SK-N-SH (cell line): ENCODE data around the gene USP2. TPM values are rescaled to one million over a fixed set of nuclear protein-coding genes. Genes with fewer than 3 reads are reported as not detected.
A peak's percentile ranks its signal among the peaks of the same experiment; 100 is the strongest.

Source experiments
- CTCF ChIA-PET: fragments of 300-600, 350-600 bp; formaldehyde crosslinking; extraction: SDS; loops from one replicate; lab custom pipeline; 2021; lab: Yijun Ruan, JAX
- POLR2A ChIA-PET: fragments of 350-600 bp; sonication (Branson Sonifier 250); formaldehyde crosslinking; extraction: SDS; loops from one replicate; lab custom pipeline; 2020; ENCODE audit warnings: antibody characterized with exemption, inconsistent platforms; lab: Yijun Ruan, JAX
- DNase-seq: peaks from one replicate; pipeline ENCODE4 v3.0.0; 2012
- H2AFZ ChIP-seq: fragments of 200-600 bp; sonication (generic); 2 replicates; pipeline ENCODE4 v1.8.1; 2016; ENCODE audit warnings: antibody characterized with exemption, mild to moderate bottlenecking, low read depth
- H3F3A ChIP-seq: fragments of 200-600 bp; sonication (generic); replicated peaks from 2 replicates; pipeline ENCODE3; 2016; ENCODE audit warnings: antibody characterized with exemption, mild to moderate bottlenecking; ENCODE audit not compliant: insufficient read depth
- H3K27ac ChIP-seq, 2 experiments: fragments of 200-500 bp in 1 of 2; fragments of 200-600 bp in 1 of 2; sonication (Bioruptor generic) in 1 of 2; sonication (generic), shearing (Covaris generic) in 1 of 2; 2 replicates each; pipeline versions ENCODE4 v1.5.1 to v1.6.1; 2014 to 2016; ENCODE audit warnings: low read depth in 2 of 2, inconsistent platforms in 1 of 2, low read length in 1 of 2, mild to moderate bottlenecking in 1 of 2, mixed read lengths in 1 of 2
- H3K27me3 ChIP-seq: fragments of 200-600 bp; sonication (generic), shearing (Covaris generic); 2 replicates; pipeline ENCODE4 v1.6.1; 2016; ENCODE audit warnings: mixed run types; ENCODE audit not compliant: insufficient read depth
- H3K36me3 ChIP-seq, 2 experiments: fragments of 200-500 bp in 1 of 2; fragments of 200-600 bp in 1 of 2; sonication (Bioruptor generic) in 1 of 2; sonication (generic) in 1 of 2; replicated peaks in 1 of 2; 2 replicates each; pipeline versions ENCODE3 to v1.5.1; 2014 to 2016; ENCODE audit warnings: low read length in 1 of 2, mild to moderate bottlenecking in 1 of 2; ENCODE audit not compliant: insufficient read depth in 2 of 2, control insufficient read depth in 1 of 2
- H3K4me1 ChIP-seq, 2 experiments: fragments of 200-500 bp in 1 of 2; fragments of 200-600 bp in 1 of 2; sonication (Bioruptor generic) in 1 of 2; sonication (generic), shearing (Covaris generic) in 1 of 2; 2 replicates each; pipeline versions ENCODE4 v1.5.1 to v1.6.1; 2014 to 2016; ENCODE audit warnings: low read depth in 1 of 2, low read length in 1 of 2, mixed run types in 1 of 2; ENCODE audit not compliant: insufficient read depth in 2 of 2, control insufficient read depth in 1 of 2
- H3K4me2 ChIP-seq: fragments of 200-600 bp; sonication (generic), shearing (Covaris generic); 2 replicates; pipeline ENCODE4 v1.6.1; 2017; ENCODE audit warnings: mixed run types
- H3K4me3 ChIP-seq, 2 experiments: fragments of 200-500 bp in 1 of 2; fragments of 200-600 bp in 1 of 2; sonication (Bioruptor generic) in 1 of 2; sonication (generic), shearing (Covaris generic) in 1 of 2; 2 replicates each; pipeline versions ENCODE4 v1.5.1 to v1.8.1; 2014 to 2016; ENCODE audit warnings: low read depth in 2 of 2, inconsistent platforms in 1 of 2, low read length in 1 of 2, mild to moderate bottlenecking in 1 of 2, mixed read lengths in 1 of 2, moderate library complexity in 1 of 2
- H3K79me2 ChIP-seq: fragments of 200-600 bp; sonication (generic); 2 replicates; pipeline ENCODE4 v1.8.1; 2017; ENCODE audit warnings: mild to moderate bottlenecking; ENCODE audit not compliant: insufficient read depth
- H3K9ac ChIP-seq: fragments of 200-600 bp; sonication (generic); 2 replicates; pipeline ENCODE4 v1.6.1; 2017; ENCODE audit warnings: mixed run types
- H3K9me2 ChIP-seq: fragments of 200-600 bp; sonication (generic); 2 replicates; pipeline ENCODE4 v1.6.1; 2017; ENCODE audit warnings: mixed run types
- H3K9me3 ChIP-seq: fragments of 200-600 bp; sonication (generic); 2 replicates; pipeline ENCODE4 v1.6.1; 2017; ENCODE audit warnings: mixed run types, mild to moderate bottlenecking, moderate library complexity
- H4K20me1 ChIP-seq: fragments of 200-600 bp; sonication (generic); 2 replicates; pipeline ENCODE4 v1.6.1; 2017; ENCODE audit warnings: mild to moderate bottlenecking, mixed run types; ENCODE audit not compliant: insufficient read depth
- CHD2 ChIP-seq: fragments of 150-350 bp; IDR thresholded peaks from 2 replicates; pipeline ENCODE4 v1.6.1; 2018; ENCODE audit warnings: low read length; ENCODE audit not compliant: partially characterized antibody
- CTCF ChIP-seq: fragments of 200-600 bp; sonication (generic); IDR thresholded peaks from 2 replicates; pipeline ENCODE4 v1.6.1; 2017; ENCODE audit warnings: antibody characterized with exemption, mild to moderate bottlenecking, moderate library complexity
- EZH2phosphoT487 ChIP-seq: fragments of 200-600 bp; sonication (generic); IDR thresholded peaks from 2 replicates; pipeline ENCODE4 v1.6.1; 2017; ENCODE audit warnings: low read depth, mixed run types, mild to moderate bottlenecking, antibody characterized with exemption, moderate library complexity, borderline replicate concordance
- FOSL2 ChIP-seq: IDR thresholded peaks from 2 replicates; pipeline ENCODE4 v1.4.0; 2012; ENCODE audit warnings: low read depth, mild to moderate bottlenecking, moderate library complexity, borderline replicate concordance
- FOXJ3 ChIP-seq: sonication (generic); formaldehyde crosslinking; IDR thresholded peaks from 2 replicates; pipeline ENCODE4 v1.5.1; 2020; ENCODE audit warnings: mild to moderate bottlenecking, missing genetic modification reagents
- FOXM1 ChIP-seq: IDR thresholded peaks from 2 replicates; pipeline ENCODE4 v1.4.0; 2012; ENCODE audit warnings: low read depth, mild to moderate bottlenecking
- IRF3 ChIP-seq: fragments of 150-350 bp; IDR thresholded peaks from 2 replicates; pipeline ENCODE4 v1.6.1; 2016; ENCODE audit warnings: mild to moderate bottlenecking, low read depth, low read length
- MAX ChIP-seq: IDR thresholded peaks from 2 replicates; pipeline ENCODE4 v1.4.0; 2012; ENCODE audit warnings: low read depth
- MEF2A ChIP-seq: IDR thresholded peaks from 2 replicates; pipeline ENCODE4 v1.4.0; 2012; ENCODE audit warnings: low read depth, borderline replicate concordance
- NRF1 ChIP-seq: IDR thresholded peaks from 2 replicates; pipeline ENCODE4 v1.6.1; 2012; ENCODE audit warnings: low read depth, mild to moderate bottlenecking, low read length
- PBX3 ChIP-seq: IDR thresholded peaks from 2 replicates; pipeline ENCODE4; 2012
- POLR2AphosphoS5 ChIP-seq: IDR thresholded peaks from 2 replicates; pipeline ENCODE4 v1.6.1; 2012; ENCODE audit warnings: low read depth, low read length
- RCOR1 ChIP-seq: fragments of 150-350 bp; IDR thresholded peaks from 2 replicates; pipeline ENCODE4 v1.6.1; 2017; ENCODE audit warnings: antibody characterized with exemption, low read length
- RXRA ChIP-seq: IDR thresholded peaks from 2 replicates; pipeline ENCODE4 v1.4.0; 2012; ENCODE audit warnings: low read depth, mild to moderate bottlenecking, borderline replicate concordance
- SIN3A ChIP-seq: IDR thresholded peaks from 2 replicates; pipeline ENCODE4 v1.6.1; 2012; ENCODE audit warnings: low read depth, mild to moderate bottlenecking, low read length, moderate library complexity, borderline replicate concordance
- SMC3 ChIP-seq: IDR thresholded peaks from 2 replicates; pipeline ENCODE4 v1.6.1; 2012; ENCODE audit warnings: low read depth, low read length, improper control_type of control experiment
- TCF12 ChIP-seq: IDR thresholded peaks from 2 replicates; pipeline ENCODE4 v1.4.0; 2012
- TEAD4 ChIP-seq: IDR thresholded peaks from 2 replicates; pipeline ENCODE4 v1.4.0; 2012; ENCODE audit warnings: mild to moderate bottlenecking, borderline replicate concordance; ENCODE audit not compliant: insufficient read depth
- USF1 ChIP-seq: IDR thresholded peaks from 2 replicates; pipeline ENCODE4 v1.4.0; 2012; ENCODE audit warnings: low read depth, borderline replicate concordance
- USF2 ChIP-seq: fragments of 150-350 bp; IDR thresholded peaks from 2 replicates; pipeline ENCODE4 v1.6.1; 2017; ENCODE audit warnings: antibody characterized with exemption, low read length, low read depth, borderline replicate concordance
- WGBS: methylation state at CpG from one replicate; pipeline ENCODE4 v1.1.6; 2017; ENCODE audit warnings: low lambda C conversion rate; 5-methylcytosine and 5-hydroxymethylcytosine counted together
- polyA plus RNA-seq, 3 experiments: library from polyadenylated mRNA; depleted of rRNA; stranded (reverse); fragments of >200 nt; gene quantifications; 2 replicates each; pipeline ENCODE4 v1.2.3, GENCODE V29; 2012

USP2 gene
- polyA plus RNA-seq, 1 of the 3 experiments (the other 2 are of a cell fraction), result 0.97 TPM

GRCh38 chr11:119427279-119427678 is 45.8 kb upstream of the USP2 start:
- Histone ChIP-seq H3K36me3 (no peaks in the 10 kb centered on the region), H3K4me1 (peaks cover 10 to 35% of the 10 kb centered on the region in 2 experiments), H3F3A (peaks cover 6% of the 10 kb centered on the region), H2AFZ (no peak overlapping the region), H3K4me3 (no peak overlapping the region), H3K27ac (no peak overlapping the region), H3K27me3 (no peaks in the 10 kb centered on the region), H3K9ac (no peak overlapping the region), H3K79me2 (peaks cover 12% of the 10 kb centered on the region), H3K9me3 (no peaks in the 10 kb centered on the region), H3K4me2 (no peak overlapping the region), H3K9me2 (no peaks in the 10 kb centered on the region), H4K20me1 (peaks cover under 1% of the 10 kb centered on the region; the same call in 1 of the 2 replicates)
- DNase-seq, result no peak
- CTCF ChIA-PET, result interaction anchor here (1.0 to 1.7 kb wide), 3 partner anchors 47 to 89 kb away, joined by 4 to 5 read pairs (median 4); no protein-coding TSS in a partner anchor
- 80% methylated on average over 5 of the region's 5 CpGs for WGBS
- TF ChIP-seq SMC3 (no peak), FOXJ3 (no peak), PBX3 (no peak), USF2 (no peak), CHD2 (no peak)
- POLR2A ChIA-PET, result no interaction called here

- POLR2A ChIA-PET, result no interaction called here
- 88% methylated on average over 2 of the region's 4 CpGs for WGBS
- TF ChIP-seq EZH2phosphoT487 (no peak), TCF12 (no peak), NRF1 (no peak), RXRA (no peak), MAX (no peak), POLR2AphosphoS5 (no peak), RCOR1 (no peak), FOSL2 (no peak), CHD2 (no peak), FOXJ3 (no peak), TEAD4 (no peak), FOXM1 (no peak), SIN3A (no peak), CTCF (no peak), MEF2A (no peak), USF1 (no peak), IRF3 (no peak), PBX3 (no peak)
Measured at GRCh38 chr11:119426142-119426541, 44.7 kb upstream of the USP2 start.

More at GRCh38 chr11:119426142-119426541, 44.7 kb upstream of the USP2 start:
- peaks cover 7 to 37% of the 10 kb centered on the region in 2 experiments; a peak in 3 of 4 replicates for H3K4me1 ChIP-seq
- no peak overlapping the region for H2AFZ ChIP-seq
- peaks cover 12% of the 10 kb centered on the region for H4K20me1 ChIP-seq
- H3K36me3 ChIP-seq, result peaks cover 2 to 3% of the 10 kb centered on the region in 2 experiments
- H3K4me2 ChIP-seq, result no peak overlapping the region
- peaks cover 24% of the 10 kb centered on the region for H3K79me2 ChIP-seq
- no peak for DNase-seq
- H3K9ac ChIP-seq, result no peak overlapping the region
- H3K9me2 ChIP-seq, result no peaks in the 10 kb centered on the region
- H3F3A ChIP-seq, result no peaks in the 10 kb centered on the region
- no peaks in the 10 kb centered on the region for H3K9me3 ChIP-seq
- H3K27ac ChIP-seq, result peak overlapping the region in 1 of 2 experiments; percentile 7; a peak in 1 of 4 replicates
- no peak overlapping the region for H3K4me3 ChIP-seq
- CTCF ChIA-PET, result interaction anchor here (1.2 to 6.2 kb wide), 4 partner anchors 9 to 108 kb away, joined by 3 to 60 read pairs (median 4); no protein-coding TSS in a partner anchor
- H3K27me3 ChIP-seq, result no peaks in the 10 kb centered on the region
